GM12878 (cell line): Measurements from ENCODE around the gene PAX5. TPM values are rescaled to one million over a fixed set of nuclear protein-coding genes. Genes with fewer than 3 reads are reported as not detected.
A peak's percentile ranks its signal among the peaks of the same experiment; 100 is the strongest.

Experiments
- ATAC-seq: fragments of 200-7000 bp; cut with Tn5 transposase; 3 replicates; pipeline ENCODE4 v1.9.1; 2020; ENCODE audit warnings: mild to moderate bottlenecking, moderate library complexity
- BruUV-seq: library from RNA; stranded (reverse); fragments of 400-500 nt; replicated peaks from 2 replicates; lab custom pipeline; 2021; lab: Mats Ljungman, UMichigan
- CTCF ChIA-PET: fragments of 300-600 bp; sonication (Branson Sonifier 250); formaldehyde crosslinking; extraction: SDS; loops from one replicate; lab custom pipeline; 2021; ENCODE audit warnings: inconsistent platforms; lab: Yijun Ruan, JAX
- POLR2A ChIA-PET: fragments of 350-600 bp; formaldehyde crosslinking; extraction: SDS; loops from one replicate; lab custom pipeline; 2021; ENCODE audit warnings: inconsistent platforms; lab: Charles Lee
- RAD21 ChIA-PET: fragments of 300-600 bp; sonication (Branson Sonifier 250); formaldehyde crosslinking; loops from one replicate; lab custom pipeline; 2023; ENCODE audit warnings: antibody characterized with exemption; ENCODE audit not compliant: unreplicated experiment; lab: Charles Lee
- SMC1A ChIA-PET: fragments of 300-600 bp; sonication (Branson Sonifier 250); formaldehyde crosslinking; loops from one replicate; lab custom pipeline; 2023; ENCODE audit not compliant: unreplicated experiment, uncharacterized antibody; lab: Charles Lee
- DNase-seq: peaks from one replicate; pipeline ENCODE4 v3.0.0-alpha.2; 2011; ENCODE audit warnings: low read depth, low spot score
- FAIRE-seq: peaks from 3 replicates; lab custom pipeline; 2011; peaks lifted over from hg19 to GRCh38; lab: Jason Lieb, UNC
- H2AFZ ChIP-seq: 2 replicates; pipeline ENCODE4 v1.6.0; 2011; ENCODE audit warnings: low read depth, low read length, control low read depth; ENCODE audit not compliant: control insufficient read depth
- H3K27ac ChIP-seq: 2 replicates; pipeline ENCODE4 v1.5.1; 2011; ENCODE audit warnings: control low read depth; ENCODE audit not compliant: control insufficient read depth, insufficient read depth
- H3K27me3 ChIP-seq, 2 experiments: replicated peaks in 1 of 2; 2 replicates each; pipeline versions ENCODE4 v1.6.0 to v1.6.1; 2011; ENCODE audit warnings: low read length in 1 of 2; ENCODE audit not compliant: control insufficient read depth in 2 of 2, insufficient read depth in 2 of 2
- H3K36me3 ChIP-seq, 2 experiments: 2 replicates each; pipeline ENCODE4 v1.5.1; 2011; ENCODE audit warnings: low read length in 1 of 2; ENCODE audit not compliant: control insufficient read depth in 2 of 2, insufficient read depth in 2 of 2
- H3K4me1 ChIP-seq: 2 replicates; pipeline ENCODE4 v1.6.1; 2011; ENCODE audit warnings: mild to moderate bottlenecking, low read length, moderate library complexity, mixed read lengths; ENCODE audit not compliant: control insufficient read depth, insufficient read depth
- H3K4me2 ChIP-seq: 2 replicates; pipeline ENCODE4 v1.6.0; 2011; ENCODE audit warnings: control low read depth; ENCODE audit not compliant: control insufficient read depth, insufficient read depth
- H3K4me3 ChIP-seq: fragments of 200-600 bp; sonication (generic); 2 replicates; pipeline ENCODE4 v1.5.1; 2016
- H3K79me2 ChIP-seq: 2 replicates; pipeline ENCODE4 v1.6.0; 2011; ENCODE audit warnings: low read length; ENCODE audit not compliant: control insufficient read depth, insufficient read depth
- H3K9ac ChIP-seq: 2 replicates; pipeline ENCODE4 v1.8.0; 2011; ENCODE audit warnings: low read length, control low read depth, mixed read lengths; ENCODE audit not compliant: control insufficient read depth, insufficient read depth
- H3K9me3 ChIP-seq: replicated peaks from 3 replicates; pipeline ENCODE4 v1.5.1; 2011; ENCODE audit warnings: mild to moderate bottlenecking, low read length; ENCODE audit not compliant: control insufficient read depth, insufficient read depth
- H4K20me1 ChIP-seq: 2 replicates; pipeline ENCODE4 v1.6.0; 2011; ENCODE audit not compliant: control insufficient read depth, insufficient read depth
- CBFB ChIP-seq: IDR thresholded peaks from 2 replicates; pipeline ENCODE4 v1.6.1; 2016; ENCODE audit warnings: antibody characterized with exemption, low read depth
- ESRRA ChIP-seq: IDR thresholded peaks from 2 replicates; pipeline ENCODE4 v1.6.1; 2012; ENCODE audit warnings: mild to moderate bottlenecking, low read length, improper control_type of control experiment
- FOXM1 ChIP-seq: IDR thresholded peaks from 2 replicates; pipeline ENCODE4 v1.6.1; 2012; ENCODE audit warnings: low read depth, mild to moderate bottlenecking, inconsistent platforms, low read length, moderate library complexity
- HCFC1 ChIP-seq: fragments of 150-350 bp; IDR thresholded peaks from 2 replicates; pipeline ENCODE4 v1.6.1; 2014; ENCODE audit warnings: low read length
- IRF5 ChIP-seq: fragments of 450-650 bp; IDR thresholded peaks from 2 replicates; pipeline ENCODE4 v1.6.1; 2017; ENCODE audit warnings: borderline replicate concordance
- KDM1A ChIP-seq: fragments of 200-600 bp; sonication (generic); IDR thresholded peaks from 2 replicates; pipeline ENCODE4 v1.6.1; 2016; ENCODE audit warnings: borderline replicate concordance
- LARP7 ChIP-seq: fragments of 450-650 bp; IDR thresholded peaks from 2 replicates; pipeline ENCODE4 v1.6.1; 2017; ENCODE audit warnings: mild to moderate bottlenecking
- NFYA ChIP-seq: IDR thresholded peaks from 2 replicates; pipeline ENCODE4 v1.6.1; 2011; ENCODE audit warnings: low read depth, mild to moderate bottlenecking, low read length, improper control_type of control experiment, borderline replicate concordance
- STAT3 ChIP-seq: IDR thresholded peaks from 2 replicates; pipeline ENCODE4 v1.6.1; 2011; ENCODE audit warnings: low read depth, low read length, improper control_type of control experiment
- WRNIP1 ChIP-seq: IDR thresholded peaks from 2 replicates; pipeline ENCODE4 v1.6.1; 2011; ENCODE audit warnings: low read depth, low read length, improper control_type of control experiment, borderline replicate concordance
- ZNF24 ChIP-seq: fragments of 450-650 bp; IDR thresholded peaks from 2 replicates; pipeline ENCODE4 v1.6.1; 2017; ENCODE audit warnings: antibody characterized with exemption, mild to moderate bottlenecking
- ZNF592 ChIP-seq: fragments of 450-650 bp; IDR thresholded peaks from 2 replicates; pipeline ENCODE4 v1.6.1; 2017; ENCODE audit warnings: mild to moderate bottlenecking, moderate library complexity
- ZZZ3 ChIP-seq: IDR thresholded peaks from 2 replicates; pipeline ENCODE4 v1.6.1; 2011; ENCODE audit warnings: low read depth; ENCODE audit not compliant: control insufficient read depth, insufficient read length
- WGBS: methylation state at CpG from one replicate; pipeline ENCODE4 v1.1.6; 2016; ENCODE audit warnings: low lambda C conversion rate; ENCODE audit not compliant: insufficient replicate concordance, insufficient coverage; ENCODE audit errors: missing lambda C conversion rate; 5-methylcytosine and 5-hydroxymethylcytosine counted together
- in situ Hi-C: fragments of 300-500 bp; cut with MboI; formaldehyde crosslinking; loops from 9 replicates; pipeline ENCODE4 v1.14.3; 2018; ENCODE audit warnings: mixed read lengths
- intact Hi-C: fragments of 100-400 bp; cut with micrococcal nuclease; formaldehyde crosslinking; loops from one replicate; pipeline ENCODE4 v1.14.2; 2022; ENCODE audit not compliant: unreplicated experiment
- polyA plus RNA-seq, 11 experiments: library from polyadenylated mRNA; depleted of rRNA in 4 of 11; unstranded in 6 of 11; stranded (reverse) in 5 of 11; fragments of >200 nt; fragmentation: Nextera tagmentation in 4 of 11; fragmentation: Illumina TruSeq in 1 of 11; extraction: Ambion mirVana in 4 of 11; extraction: Trizol in 1 of 11; gene quantifications; 1 replicate in 1 of 11; 2 replicates in 10 of 11; pipeline versions ENCODE4 v1.2.1 to v1.2.3, GENCODE V29; 2011 to 2016; ENCODE audit warnings: inconsistent platforms in 2 of 11, missing spikeins in 2 of 11, low read depth in 1 of 11
- total RNA-seq, 4 experiments: library from RNA; depleted of rRNA in 3 of 4; stranded (reverse); fragments of >200 nt in 3 of 4; fragmentation: Illumina TruSeq in 1 of 4; extraction: Trizol in 1 of 4; gene quantifications; 2 replicates each; pipeline versions ENCODE4 v1.2.1 to v1.2.3, GENCODE V29; 2013 to 2021

PAX5 gene
- total and polyA plus RNA-seq, 10 of the 15 experiments (the other 5 are each of a cell fraction or from before 2014, with no cell fraction given) = 2.2 to 123 (median 31.9) TPM

GRCh38 chr9:36932198-36932597 is 101.9 kb downstream of the PAX5 start:
- POLR2A ChIA-PET = no interaction called here
- Histone ChIP-seq H3K27ac (no peak overlapping the region), H3K79me2 (peaks cover 27% of the 10 kb centered on the region), H3K36me3 (peaks cover 29 to 50% of the 10 kb centered on the region in 2 experiments; a peak in 3 of 4 replicates), H3K27me3 (no peaks in the 10 kb centered on the region), H3K9ac (no peak overlapping the region), H4K20me1 (no peaks in the 10 kb centered on the region; the same call in 1 of the 2 replicates), H2AFZ (no peak overlapping the region), H3K9me3 (peaks cover 7% of the 10 kb centered on the region; the same call in 2 of the 3 replicates), H3K4me2 (no peak overlapping the region)
- RAD21 ChIA-PET = no interaction called here
- in situ Hi-C loops = loop anchor here (25.0 kb wide), 1 partner anchor 1055 kb away; no protein-coding TSS in a partner anchor
- WGBS = 50% methylated on average over 2 of the region's 2 CpGs
- SMC1A ChIA-PET = no interaction called here
- DNase-seq = no peak
- CTCF ChIA-PET = no interaction called here
- no peak for ATAC-seq
- no TSS peak for BruUV-seq
- TF ChIP-seq KDM1A = 0 out of 2 replicates have a peak, but pooled peaks have one; percentile 26
- no peak for TF ChIP-seq WRNIP1
- TF ChIP-seq, all 136 proteins: peak for 1
- intact Hi-C loops = no loop called here
- no peak for FAIRE-seq
- Histone ChIP-seq H3K4me3 (no peak overlapping the region), H3K4me1 (peaks cover 44% of the 10 kb centered on the region)

GRCh38 chr9:36930941-36931340 is 103.1 kb downstream of the PAX5 start:
- Histone ChIP-seq H3K79me2 (peaks cover 27% of the 10 kb centered on the region), H3K4me1 (peaks cover 34% of the 10 kb centered on the region), H2AFZ (no peak overlapping the region), H3K4me3 (no peak overlapping the region), H3K27me3 (no peaks in the 10 kb centered on the region), H3K27ac (no peak overlapping the region), H3K9ac (no peak overlapping the region), H3K36me3 (peaks cover 29 to 43% of the 10 kb centered on the region in 2 experiments; a peak in 3 of 4 replicates), H3K4me2 (no peak overlapping the region), H4K20me1 (no peaks in the 10 kb centered on the region), H3K9me3 (peaks cover 7% of the 10 kb centered on the region; the same call in 2 of the 3 replicates)
- WGBS = 75% methylated on average over 4 of the region's 4 CpGs
- ChIA-PET POLR2A (interaction anchor here (0.7 kb wide), 1 partner anchor 446 kb away, joined by 4 read pairs; no protein-coding TSS in a partner anchor), SMC1A (no interaction called here), CTCF (no interaction called here), RAD21 (no interaction called here)
- intact Hi-C loops (no loop called here), in situ Hi-C loops (loop anchor here (25.0 kb wide), 1 partner anchor 1056 kb away; no protein-coding TSS in a partner anchor)
- DNase-seq (no peak), FAIRE-seq (no peak), ATAC-seq (no peak)
- BruUV-seq = no TSS peak
- TF ChIP-seq IRF5 = no peak
- no peak for TF ChIP-seq ZZZ3
- TF ChIP-seq HCFC1 = no peak
- TF ChIP-seq ZNF24 = no peak
- no peak for TF ChIP-seq FOXM1
- TF ChIP-seq LARP7 = no peak
- no peak for TF ChIP-seq ZNF592
- TF ChIP-seq NFYA = no peak
- TF ChIP-seq CBFB = no peak
- no peak for TF ChIP-seq STAT3
- TF ChIP-seq ESRRA = no peak
